Ovary (tissue), 3 donors: ENCODE results near the gene BRAT1.
A peak's percentile ranks its signal among the peaks of the same experiment; 100 is the strongest.

Experiments
- POLR2A ChIP-seq: fragments of 450-650 bp; IDR thresholded peaks from one replicate; pipeline ENCODE4 v1.6.1; 2017; ENCODE audit warnings: antibody characterized with exemption, mild to moderate bottlenecking, moderate library complexity
- TF ChIP-seq, protein P1 (sequence below), 3 donors: fragments of 450-650 bp in 2 of 3; fragments of 200-600 bp in 1 of 3; IDR thresholded peaks; one replicate each; pipeline versions ENCODE4 v1.5.1 to v1.8.0; 2016 to 2022; ENCODE audit warnings: antibody characterized with exemption in 3 of 3, mild to moderate bottlenecking in 1 of 3
- donor health status: DM: no; HTN: no; CAD: no.

DNA sequence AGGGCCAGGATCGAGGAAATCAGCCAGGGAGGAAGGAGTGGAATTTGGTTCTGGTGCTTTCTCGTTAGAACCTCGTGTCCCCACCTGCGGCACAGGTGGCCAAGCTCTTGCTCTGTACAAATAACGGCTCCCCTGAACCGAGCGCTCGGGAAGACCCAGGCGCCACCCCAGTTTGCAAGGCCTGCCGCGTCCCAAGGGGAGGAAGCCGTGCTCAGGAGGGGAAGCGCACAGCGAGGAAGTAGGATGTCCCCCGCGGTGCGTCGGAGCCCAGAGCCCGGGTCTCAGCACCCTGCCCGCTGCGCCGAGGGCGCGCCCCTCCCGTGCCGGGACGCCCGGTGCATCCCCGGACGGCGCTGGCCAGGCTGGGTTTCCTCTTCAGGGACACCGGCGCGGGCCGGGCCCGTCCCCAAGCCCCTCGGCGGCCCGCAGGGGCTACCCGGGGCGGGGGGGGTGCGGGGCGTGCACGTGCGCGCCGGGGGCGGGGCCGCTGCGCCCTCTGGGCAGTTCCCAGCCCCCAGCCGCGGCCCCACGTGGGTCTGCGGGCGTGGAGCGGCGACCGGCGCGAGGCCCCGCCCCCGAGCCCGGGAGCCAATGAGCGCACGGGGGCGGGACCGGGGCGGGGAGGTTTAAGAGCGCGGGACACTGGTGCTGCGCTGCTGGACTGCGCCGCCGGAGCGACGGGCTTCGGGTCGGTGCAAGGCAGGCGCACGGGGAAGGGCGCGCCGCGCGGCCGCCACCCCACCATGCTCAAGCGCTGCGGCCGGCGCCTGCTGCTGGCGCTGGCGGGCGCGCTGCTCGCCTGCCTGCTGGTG, 36.0 kb downstream of the BRAT1 start, which contains the start of gene LFNG:
- TF ChIP-seq POLR2A = peak; percentile 53
- TF ChIP-seq, protein P1, sequence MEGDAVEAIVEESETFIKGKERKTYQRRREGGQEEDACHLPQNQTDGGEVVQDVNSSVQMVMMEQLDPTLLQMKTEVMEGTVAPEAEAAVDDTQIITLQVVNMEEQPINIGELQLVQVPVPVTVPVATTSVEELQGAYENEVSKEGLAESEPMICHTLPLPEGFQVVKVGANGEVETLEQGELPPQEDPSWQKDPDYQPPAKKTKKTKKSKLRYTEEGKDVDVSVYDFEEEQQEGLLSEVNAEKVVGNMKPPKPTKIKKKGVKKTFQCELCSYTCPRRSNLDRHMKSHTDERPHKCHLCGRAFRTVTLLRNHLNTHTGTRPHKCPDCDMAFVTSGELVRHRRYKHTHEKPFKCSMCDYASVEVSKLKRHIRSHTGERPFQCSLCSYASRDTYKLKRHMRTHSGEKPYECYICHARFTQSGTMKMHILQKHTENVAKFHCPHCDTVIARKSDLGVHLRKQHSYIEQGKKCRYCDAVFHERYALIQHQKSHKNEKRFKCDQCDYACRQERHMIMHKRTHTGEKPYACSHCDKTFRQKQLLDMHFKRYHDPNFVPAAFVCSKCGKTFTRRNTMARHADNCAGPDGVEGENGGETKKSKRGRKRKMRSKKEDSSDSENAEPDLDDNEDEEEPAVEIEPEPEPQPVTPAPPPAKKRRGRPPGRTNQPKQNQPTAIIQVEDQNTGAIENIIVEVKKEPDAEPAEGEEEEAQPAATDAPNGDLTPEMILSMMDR (IDR thresholded peaks at IDR 0.05) = no peak
